SJSA1 (cell line): ENCODE results near the gene ODF2. TPM values are rescaled to one million over a fixed set of nuclear protein-coding genes. Genes with fewer than 3 reads are reported as not detected.
"Not testable (repeated sequence)": the region's sequence is repeated elsewhere in the genome, so short reads cannot be mapped to it uniquely, and the experiment has no call there.

Experiments used
- DNase-seq, 2 experiments: peaks; one replicate each; pipeline ENCODE4 v3.0.0-alpha.2; 2015 to 2020; ENCODE audit warnings: low spot score in 2 of 2, low read depth in 1 of 2
- H3K27ac ChIP-seq: fragments of 250-450 bp; sonication (Bioruptor Pico); 2 replicates; pipeline ENCODE4 v1.5.1; 2020; ENCODE audit warnings: mild to moderate bottlenecking, moderate library complexity
- H3K27me3 ChIP-seq: fragments of 250-450 bp; sonication (Bioruptor Pico); replicated peaks from 2 replicates; pipeline ENCODE4 v1.5.1; 2020; ENCODE audit warnings: mild to moderate bottlenecking, moderate library complexity
- H3K36me3 ChIP-seq: fragments of 250-450 bp; sonication (Bioruptor Pico); 2 replicates; pipeline ENCODE4 v1.5.1; 2020; ENCODE audit warnings: mild to moderate bottlenecking
- H3K4me1 ChIP-seq: fragments of 250-450 bp; sonication (Bioruptor Pico); replicated peaks from 2 replicates; pipeline ENCODE4 v1.6.1; 2021; ENCODE audit warnings: mild to moderate bottlenecking
- H3K4me3 ChIP-seq: fragments of 250-450 bp; sonication (Bioruptor Pico); 2 replicates; pipeline ENCODE4 v1.5.1; 2020; ENCODE audit warnings: mild to moderate bottlenecking
- H3K9me3 ChIP-seq: fragments of 250-450 bp; sonication (Bioruptor Pico); replicated peaks from 2 replicates; pipeline ENCODE4 v1.5.1; 2020; ENCODE audit warnings: mild to moderate bottlenecking
- total RNA-seq: library from RNA; depleted of rRNA; stranded (reverse); fragments of >200 nt; shearing (Covaris generic); gene quantifications from 2 replicates; pipeline ENCODE4 v1.2.3, GENCODE V29; 2014; rRNA removed

ODF2 gene
- total RNA-seq, result 48.0 and 56.9 TPM in 2 replicates

- Histone ChIP-seq H3K36me3 (peaks cover 37% of the 10 kb centered on the region), H3K9me3 (no peaks in the 10 kb centered on the region), H3K4me3 (peak within 1 kb of the TSS; percentile 78), H3K27me3 (no peaks in the 10 kb centered on the region), H3K4me1 (peaks cover 10% of the 10 kb centered on the region), H3K27ac (peak within 1 kb of the TSS; percentile 65)
- DNase-seq, result peak; percentile 94 to 98
Observed at GRCh38 chr9:128455849-128456612, at the start of gene ODF2. Gene ODF2, plus strand, starts transcription at chr9:128456006. Its CDS starts 86 bp downstream, at chr9:128456092.

- H3K27ac ChIP-seq, result no peak overlapping the region
- no peak overlapping the region for H3K4me3 ChIP-seq
- DNase-seq, result no peak
Observed at GRCh38 chr9:128406848-128407391, 48.9 kb upstream of the ODF2 start.

GRCh38 chr9:128408963-128409431 is 46.8 kb upstream of the ODF2 start:
- no peak overlapping the region for H3K4me3 ChIP-seq
- DNase-seq, result no peak
- H3K9me3 ChIP-seq, result no peaks in the 10 kb centered on the region
- H3K27me3 ChIP-seq, result no peaks in the 10 kb centered on the region
- H3K4me1 ChIP-seq, result 0 out of 2 replicates have a peak, but pooled peaks cover 3% of the 10 kb centered on the region
- H3K27ac ChIP-seq, result no peak overlapping the region
- H3K36me3 ChIP-seq, result no peaks in the 10 kb centered on the region

More at GRCh38 chr9:128406848-128407391, 48.9 kb upstream of the ODF2 start:
- Histone ChIP-seq H3K36me3 (no peaks in the 10 kb centered on the region), H3K27me3 (no peaks in the 10 kb centered on the region), H3K4me1 (0 out of 2 replicates have a peak, but pooled peaks cover 3% of the 10 kb centered on the region), H3K9me3 (no peaks in the 10 kb centered on the region)

- DNase-seq, result no peak
- H3K27me3 ChIP-seq, result no peaks in the 10 kb centered on the region
- no peaks in the 10 kb centered on the region for H3K9me3 ChIP-seq
- no peak overlapping the region for H3K4me3 ChIP-seq
- no peak overlapping the region for H3K27ac ChIP-seq
- H3K36me3 ChIP-seq, result no peaks in the 10 kb centered on the region
- H3K4me1 ChIP-seq, result 0 out of 2 replicates have a peak, but pooled peaks cover 3% of the 10 kb centered on the region
Observed at GRCh38 chr9:128409450-128409849, 46.4 kb upstream of the ODF2 start.

- Histone ChIP-seq H3K36me3 (no peaks in the 10 kb centered on the region), H3K4me1 (0 out of 2 replicates have a peak, but pooled peaks cover 3% of the 10 kb centered on the region), H3K4me3 (no peak overlapping the region), H3K27me3 (no peaks in the 10 kb centered on the region), H3K9me3 (no peaks in the 10 kb centered on the region), H3K27ac (no peak overlapping the region)
- DNase-seq, result no peak
Observed at GRCh38 chr9:128409978-128410377, 45.8 kb upstream of the ODF2 start.

DNA sequence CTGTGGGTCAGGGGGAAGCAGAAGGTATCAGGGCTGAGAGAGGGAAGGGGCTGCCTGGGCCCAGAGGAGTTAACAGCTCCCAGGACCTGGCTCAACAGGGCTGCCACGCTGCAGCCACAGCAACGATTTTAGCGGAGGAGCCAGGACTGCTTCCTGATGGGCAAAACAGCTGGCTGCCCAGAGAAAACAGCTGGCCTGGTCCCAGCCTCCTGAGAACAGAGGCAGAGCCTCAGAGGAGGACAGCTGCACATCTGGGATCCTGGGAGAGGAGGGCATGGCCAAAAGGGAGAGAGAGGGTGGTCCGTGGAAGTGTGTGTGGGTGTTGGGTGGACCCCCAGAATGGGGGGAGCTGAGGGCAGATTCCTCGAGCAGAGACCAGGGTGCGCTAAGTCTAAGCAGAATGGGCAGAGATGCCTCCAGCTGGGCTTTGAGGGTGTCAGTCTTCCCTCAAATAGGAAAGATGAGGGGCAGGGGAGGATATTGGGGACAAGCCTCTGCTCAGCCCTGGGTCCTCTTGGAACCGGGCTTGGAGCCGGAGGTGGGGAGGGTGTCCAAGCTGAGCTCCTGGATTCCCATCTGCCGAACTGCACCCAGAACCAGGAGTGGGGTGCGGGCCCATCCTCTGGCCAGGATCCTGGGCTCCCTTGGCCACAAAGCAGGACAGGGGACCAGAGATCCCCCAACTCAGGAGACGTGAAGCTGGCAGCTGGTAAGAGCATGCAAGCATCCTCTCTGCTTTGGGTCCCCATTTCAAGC is 44.3 kb upstream of the ODF2 start:
- Histone ChIP-seq H3K27ac (no peak overlapping the region), H3K9me3 (no peaks in the 10 kb centered on the region), H3K27me3 (no peaks in the 10 kb centered on the region), H3K4me1 (0 out of 2 replicates have a peak, but pooled peaks cover 3% of the 10 kb centered on the region), H3K4me3 (no peak overlapping the region), H3K36me3 (no peaks in the 10 kb centered on the region)
- DNase-seq, result no peak

DNA sequence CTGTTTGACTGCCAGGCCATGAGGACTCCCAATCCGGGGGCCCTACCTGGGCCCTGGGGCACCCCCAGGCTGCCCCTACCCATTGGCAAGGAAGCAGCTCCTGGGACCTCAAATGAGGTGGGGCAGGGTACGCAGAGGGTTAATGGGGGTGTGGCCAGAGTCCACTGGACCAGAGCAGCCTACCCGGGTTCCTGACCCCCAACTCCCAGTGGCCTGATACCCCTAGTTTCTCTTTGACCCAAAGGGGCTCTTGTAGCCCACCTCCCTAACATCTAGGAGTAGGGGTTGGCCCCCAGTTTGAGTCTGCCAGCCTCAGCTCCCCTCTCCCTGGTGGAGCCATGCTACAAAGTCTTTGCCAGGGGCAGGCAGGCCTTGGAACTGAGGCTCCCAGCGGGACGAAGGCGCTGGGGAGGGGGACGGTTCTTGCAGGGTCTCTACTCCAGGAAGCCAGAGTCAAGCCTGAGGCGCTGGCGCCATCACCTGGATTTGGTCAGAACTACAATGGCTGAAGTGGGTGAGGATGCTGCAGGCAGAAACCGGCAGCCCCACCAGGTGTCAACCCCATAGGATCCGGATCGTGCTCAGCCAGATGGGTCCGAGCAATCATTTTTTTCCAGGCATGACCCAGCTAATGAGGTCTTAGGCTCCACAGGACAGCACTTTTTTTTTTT is 43.6 kb upstream of the ODF2 start:
- Histone ChIP-seq H3K27ac (no peak overlapping the region), H3K36me3 (no peaks in the 10 kb centered on the region), H3K4me1 (no peaks in the 10 kb centered on the region), H3K4me3 (no peak overlapping the region), H3K9me3 (no peaks in the 10 kb centered on the region), H3K27me3 (no peaks in the 10 kb centered on the region)
- peak in 1 of 2 experiments; percentile 21 for DNase-seq

DNA sequence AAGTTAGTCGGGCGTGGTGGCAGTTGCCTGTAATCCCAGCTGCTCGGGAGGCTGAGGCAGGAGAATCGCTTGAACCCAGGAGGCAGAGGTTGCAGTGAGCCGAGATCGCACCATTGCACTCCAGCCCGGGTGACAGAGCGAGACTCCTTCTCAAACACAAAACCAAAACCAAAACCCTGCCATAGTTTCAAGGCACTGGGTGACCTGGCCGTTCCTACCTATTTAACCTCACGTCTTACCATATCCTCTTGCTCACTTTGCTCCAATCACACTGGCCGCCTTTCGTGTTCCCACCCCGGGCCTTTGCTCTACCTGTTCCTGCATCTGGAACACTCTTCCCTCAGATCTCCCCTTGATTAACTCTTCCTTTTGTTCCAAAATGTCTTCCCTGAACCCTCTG is 42.1 kb upstream of the ODF2 start:
- not testable (repeated sequence) for H3K4me1 ChIP-seq, H3K27me3 ChIP-seq, DNase-seq, H3K27ac ChIP-seq, H3K9me3 ChIP-seq, H3K4me3 ChIP-seq, H3K36me3 ChIP-seq

GRCh38 chr9:128414461-128414860 is 41.3 kb upstream of the ODF2 start:
- no peak overlapping the region for H3K27ac ChIP-seq
- no peak overlapping the region for H3K4me3 ChIP-seq
- H3K4me1 ChIP-seq, result peaks cover 2% of the 10 kb centered on the region; the same call in 1 of the 2 replicates
- no peaks in the 10 kb centered on the region for H3K27me3 ChIP-seq
- H3K36me3 ChIP-seq, result no peaks in the 10 kb centered on the region
- no peak for DNase-seq
- no peaks in the 10 kb centered on the region for H3K9me3 ChIP-seq

DNA sequence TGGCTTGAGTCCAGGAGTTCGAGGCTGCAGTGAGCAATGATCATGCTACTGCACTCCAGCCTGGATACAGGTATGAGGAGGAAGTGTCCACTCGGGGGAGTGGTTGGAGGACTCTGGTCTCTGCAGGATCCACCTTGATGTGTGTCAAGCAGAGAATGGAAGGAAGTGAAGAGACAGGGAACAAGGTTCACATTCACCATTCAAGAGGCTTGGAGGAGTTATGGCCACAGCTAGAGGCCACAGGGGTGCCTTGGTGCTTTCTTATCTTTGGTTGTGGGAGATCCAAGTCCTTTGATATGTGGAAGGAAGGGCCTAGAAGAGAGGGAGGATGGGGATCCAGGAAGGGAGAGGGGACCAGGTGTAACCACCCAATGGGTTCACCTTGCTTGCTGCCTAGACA is 40.5 kb upstream of the ODF2 start:
- no peak for DNase-seq
- H3K27me3 ChIP-seq, result no peaks in the 10 kb centered on the region
- H3K4me1 ChIP-seq, result peaks cover 8% of the 10 kb centered on the region
- no peaks in the 10 kb centered on the region for H3K9me3 ChIP-seq
- no peak overlapping the region for H3K4me3 ChIP-seq
- H3K27ac ChIP-seq, result no peak overlapping the region
- H3K36me3 ChIP-seq, result no peaks in the 10 kb centered on the region

DNA sequence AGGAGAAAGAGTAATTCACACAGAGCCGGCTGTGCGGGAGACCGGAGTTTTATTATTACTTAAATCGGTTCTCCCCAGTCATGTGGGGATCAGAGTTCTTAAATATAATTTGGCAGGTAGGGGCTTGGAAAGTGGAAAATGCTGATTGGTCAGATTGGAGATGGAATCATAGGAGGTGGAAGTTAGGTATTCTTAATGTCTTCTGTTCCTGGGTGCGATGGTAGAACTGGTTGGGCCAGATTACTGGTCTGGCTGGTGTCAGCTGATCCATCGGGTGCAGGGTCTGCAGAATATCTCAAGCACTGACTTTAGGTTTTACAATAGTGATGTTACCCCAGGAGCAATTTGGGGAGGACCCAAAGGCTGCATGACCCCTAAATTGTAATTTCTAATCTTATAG is 39.8 kb upstream of the ODF2 start:
- no peaks in the 10 kb centered on the region for H3K9me3 ChIP-seq
- no peaks in the 10 kb centered on the region for H3K27me3 ChIP-seq
- H3K4me1 ChIP-seq, result peaks cover 12% of the 10 kb centered on the region
- no peak for DNase-seq
- H3K36me3 ChIP-seq, result no peaks in the 10 kb centered on the region
- H3K4me3 ChIP-seq, result no peak overlapping the region
- no peak overlapping the region for H3K27ac ChIP-seq

DNA sequence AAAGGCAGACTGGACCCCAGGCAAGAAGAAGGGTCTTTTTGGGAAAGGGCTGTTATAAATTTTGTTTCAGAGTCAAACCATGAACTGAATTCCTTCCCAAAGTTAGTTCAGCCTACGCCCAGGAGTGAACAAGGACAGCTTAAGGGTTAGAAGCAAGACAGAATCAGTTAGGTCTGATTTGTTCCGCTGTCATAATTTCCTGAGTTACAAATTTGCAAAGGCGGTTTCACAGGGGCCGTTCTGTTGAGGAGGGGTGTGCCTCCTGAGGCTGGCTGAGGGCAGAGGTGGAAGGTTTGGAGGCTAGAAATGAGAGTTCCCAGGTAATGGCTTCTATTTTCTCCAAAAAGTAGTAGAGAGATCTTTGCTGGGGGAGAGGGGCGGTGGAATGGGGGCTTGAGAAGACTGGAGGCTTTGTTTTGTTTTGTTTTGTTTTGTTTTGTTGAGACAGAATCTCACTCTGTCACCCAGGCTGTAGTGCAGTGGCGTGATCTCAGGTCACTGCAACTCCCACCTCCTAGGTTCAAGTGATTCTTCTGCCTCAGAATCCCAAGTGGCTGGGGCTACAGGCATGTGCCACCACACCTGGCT is 39.3 kb upstream of the ODF2 start:
- H3K27ac ChIP-seq, result no peak overlapping the region
- H3K36me3 ChIP-seq, result no peaks in the 10 kb centered on the region
- DNase-seq, result no peak
- peaks cover 17% of the 10 kb centered on the region for H3K4me1 ChIP-seq
- no peaks in the 10 kb centered on the region for H3K27me3 ChIP-seq
- H3K9me3 ChIP-seq, result no peaks in the 10 kb centered on the region
- no peak overlapping the region for H3K4me3 ChIP-seq
